Stimulated activated CD8-positive, alpha-beta memory T cell treated with anti-CD3 and anti-CD28 coated beads, Interleukin-15, amount 100 ng/mL, for 4 hours (primary cell): Measurements from ENCODE around the gene COX19.
"Not testable (repeated sequence)": the region's sequence is repeated elsewhere in the genome, so short reads cannot be mapped to it uniquely, and the experiment has no call there.

ENCODE experiments used
- DNase-seq, 2 donors: peaks; one replicate each; pipeline ENCODE4 v3.0.0-alpha.2; 2020; ENCODE audit warnings: low read depth in 2 of 2

The COX19 gene

DNA sequence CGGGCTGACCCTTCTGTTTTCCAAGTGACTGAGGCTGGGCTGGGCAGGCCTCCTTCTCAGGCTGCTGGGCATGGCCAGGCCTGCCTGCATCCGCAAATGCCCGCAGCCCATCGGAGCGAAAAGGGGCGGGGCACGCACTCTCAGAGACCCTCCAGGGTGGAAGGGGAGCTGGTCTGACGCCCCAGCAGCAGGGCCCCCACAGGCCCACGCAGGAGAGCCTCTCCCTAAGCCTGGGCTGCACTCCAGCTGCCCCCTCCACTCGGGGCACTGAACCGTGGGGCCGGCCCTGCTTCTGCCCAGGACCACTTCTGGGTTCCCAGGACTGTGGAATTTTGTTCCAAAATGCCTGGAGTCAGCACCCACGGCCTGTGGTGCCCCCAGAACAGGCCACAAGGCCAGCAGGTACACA is 30.2 kb downstream of the COX19 start:
- no peak for DNase-seq

DNA sequence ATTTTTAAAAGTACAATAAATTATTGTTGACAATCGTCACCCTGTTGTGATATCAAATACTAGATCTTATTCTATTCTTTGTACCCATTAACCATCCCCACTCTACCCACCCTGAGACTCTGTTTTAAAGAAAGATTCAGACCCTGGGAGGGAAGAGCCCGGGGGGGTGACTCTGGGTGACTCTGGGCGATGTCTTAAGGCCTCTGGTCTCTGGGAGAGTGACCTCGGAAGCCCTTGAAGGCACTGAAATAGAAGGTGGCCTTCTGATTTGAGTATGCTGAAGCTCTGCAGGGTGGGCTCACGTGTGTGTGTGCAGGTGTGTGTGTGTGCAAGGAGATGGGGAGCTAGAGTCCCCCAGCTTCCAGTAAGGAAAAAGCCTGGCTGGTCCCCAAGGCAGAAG is 30.6 kb downstream of the COX19 start:
- no peak for DNase-seq

DNA sequence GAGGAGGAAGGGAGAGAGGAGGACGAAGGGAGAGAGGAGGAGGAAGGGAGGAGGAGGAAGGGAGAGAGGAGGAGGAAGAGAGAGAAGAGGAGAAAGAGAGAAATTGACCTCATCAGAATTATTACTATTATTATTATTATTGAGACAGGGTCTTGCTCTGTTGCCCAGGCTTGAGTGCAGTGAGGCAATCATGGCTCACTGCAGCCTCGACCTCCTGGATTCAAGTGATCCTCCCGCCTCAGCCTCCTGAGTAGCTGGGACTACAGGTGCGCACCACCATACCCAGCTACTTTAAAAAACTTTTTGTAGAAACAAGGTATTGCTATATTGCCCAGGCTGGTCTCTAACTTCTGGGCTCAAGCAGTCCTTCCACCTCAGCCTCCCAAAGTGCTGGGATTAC is 31.6 kb downstream of the COX19 start:
- not testable (repeated sequence) for DNase-seq

DNA sequence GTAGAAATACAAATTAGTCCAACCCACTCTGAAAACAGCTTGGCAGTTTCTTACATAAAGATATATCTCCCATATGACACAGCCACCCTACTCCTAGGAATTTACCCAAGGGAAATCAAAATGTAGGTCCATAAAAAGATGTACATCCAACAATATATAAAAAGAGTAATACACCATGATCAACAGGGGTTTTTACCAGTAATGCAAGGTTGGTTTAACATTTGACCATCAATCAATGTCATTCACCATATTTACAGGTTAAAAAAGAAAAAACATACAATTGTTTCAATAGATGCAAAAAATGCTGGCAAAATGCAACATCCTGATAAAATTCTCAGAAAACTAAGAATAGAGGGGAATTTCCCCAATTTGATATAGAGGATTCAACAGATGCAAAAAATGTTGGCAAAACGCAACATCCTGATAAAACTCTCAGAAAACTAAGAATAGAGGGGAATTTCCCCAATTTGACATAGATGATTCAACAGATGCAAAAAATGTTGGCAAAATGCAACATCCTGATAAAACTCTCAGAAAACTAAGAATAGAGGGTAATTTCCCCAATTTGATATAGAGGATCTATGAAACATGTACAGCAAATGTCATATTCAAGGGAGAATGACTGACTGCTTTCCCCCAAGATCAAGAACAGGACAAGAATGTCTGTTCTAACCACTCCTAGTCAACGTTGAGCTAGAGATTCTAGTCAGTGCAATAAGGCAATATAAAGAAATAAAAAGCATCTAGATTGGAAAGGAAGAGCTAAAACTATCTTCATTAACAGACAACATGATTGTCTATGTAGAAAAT is 34.5 kb downstream of the COX19 start:
- no peak for DNase-seq

DNA sequence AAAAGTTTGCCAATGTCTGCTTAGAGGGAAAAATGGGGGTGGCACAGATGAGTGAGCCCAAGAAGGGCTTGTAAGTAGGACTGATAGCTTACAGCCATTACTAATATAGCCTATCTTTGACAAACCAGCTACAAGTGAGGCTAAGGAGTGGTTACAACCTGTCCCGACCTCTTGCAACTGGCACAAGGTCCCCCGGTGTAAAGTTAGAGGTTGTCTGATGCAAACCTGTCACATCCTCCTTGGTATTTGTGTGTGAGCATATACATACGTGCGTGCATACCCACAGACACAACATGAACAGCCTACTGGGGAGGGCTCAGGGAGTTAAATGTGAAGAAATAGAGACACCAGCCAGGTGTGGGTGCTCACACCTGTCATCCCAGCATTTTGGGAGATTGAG is 35.5 kb downstream of the COX19 start:
- no peak for DNase-seq

DNA sequence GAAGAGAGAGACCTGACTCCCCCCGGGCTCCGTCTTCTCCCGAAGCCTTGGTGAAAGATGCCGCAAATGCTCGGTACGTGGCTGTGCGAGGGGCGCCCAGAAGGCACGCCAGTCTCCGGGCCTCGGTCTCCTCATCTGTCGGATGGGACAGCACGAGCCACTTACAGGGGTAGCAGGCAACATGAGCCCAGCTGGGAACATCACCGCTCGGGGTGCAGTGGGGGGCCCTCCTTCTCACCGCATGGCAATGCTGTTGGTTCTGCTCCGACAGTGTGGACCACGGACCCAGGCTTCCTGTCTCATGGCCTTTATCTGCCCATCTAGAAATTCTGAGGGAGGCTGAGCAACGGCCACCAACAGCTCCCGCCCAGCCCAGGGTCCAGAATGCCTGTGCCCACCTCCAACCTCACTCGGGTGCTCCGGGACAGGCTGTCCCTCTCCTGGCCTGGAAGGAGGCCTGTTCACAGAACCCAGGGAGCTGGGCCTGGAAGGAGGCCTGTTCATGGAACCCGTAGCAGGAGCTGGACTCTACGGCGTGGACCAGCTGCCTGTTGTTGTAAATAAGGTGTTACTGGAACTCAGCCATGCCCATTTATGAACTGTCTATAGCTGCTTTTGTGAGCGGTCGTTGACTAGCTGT is 36.7 kb downstream of the COX19 start:
- DNase-seq = no peak

DNA sequence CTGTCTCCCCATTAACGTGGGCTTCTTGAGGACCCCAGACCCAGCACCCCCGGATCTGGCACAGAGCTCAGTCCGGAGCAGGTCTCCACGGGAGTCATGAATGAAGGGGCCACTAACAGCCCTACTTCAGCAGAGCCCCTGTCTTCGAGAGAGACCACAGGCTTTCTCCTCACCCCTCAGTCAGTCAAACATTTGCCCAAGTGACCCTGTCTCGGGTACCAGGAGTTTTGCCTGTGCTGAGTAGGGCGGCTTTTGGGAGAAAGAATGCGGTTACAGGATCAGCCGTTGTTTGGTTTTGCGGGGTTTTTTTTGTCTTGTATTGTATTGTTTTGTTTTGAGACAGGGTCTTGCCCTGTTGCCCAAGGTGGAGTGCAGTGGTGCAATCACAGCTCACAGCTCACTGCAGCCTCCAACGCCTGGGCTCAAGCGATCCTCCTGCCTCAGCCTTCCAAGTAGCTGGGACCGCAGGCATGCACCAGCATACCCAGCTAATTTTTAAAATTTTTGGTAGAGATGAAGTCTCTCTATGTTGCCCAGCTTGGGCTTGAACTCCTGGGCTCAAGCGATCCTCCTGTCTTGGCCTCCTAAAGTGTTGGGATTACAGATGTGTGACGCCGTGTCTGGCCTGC is 37.4 kb downstream of the COX19 start:
- no peak for DNase-seq

DNA sequence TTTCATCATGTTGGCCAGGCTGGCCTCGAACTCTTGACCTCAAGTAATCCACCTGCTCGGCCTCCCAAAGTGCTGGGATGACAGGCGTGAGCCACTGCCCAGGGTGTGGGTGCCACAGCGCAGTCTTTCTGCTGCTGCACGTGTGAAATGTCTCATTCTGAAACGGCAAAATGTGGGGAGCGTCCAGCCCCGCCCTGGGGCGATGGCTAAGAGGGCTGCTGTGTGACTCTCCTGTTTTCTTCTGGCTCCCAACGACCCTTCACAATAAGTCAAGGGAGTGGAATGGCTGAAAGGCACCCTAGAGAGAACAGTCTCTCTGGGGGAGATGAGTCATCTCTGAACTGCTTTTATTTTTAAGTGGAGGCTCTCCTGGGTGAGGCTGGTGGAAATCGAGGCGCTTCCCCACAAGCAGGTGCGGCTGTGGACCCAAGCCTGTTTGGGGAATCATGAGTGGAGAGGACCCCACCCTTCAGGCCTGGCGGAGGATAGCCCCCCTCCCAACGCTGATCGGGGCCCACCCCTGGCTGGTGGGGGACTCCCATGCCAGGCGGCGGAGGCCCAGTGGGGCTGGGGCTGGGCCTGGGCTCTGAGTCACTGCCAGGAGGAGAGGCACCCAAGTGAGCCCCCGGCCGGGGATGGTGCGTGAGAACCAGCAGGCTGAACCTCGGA is 38.8 kb downstream of the COX19 start:
- DNase-seq = no peak

DNA sequence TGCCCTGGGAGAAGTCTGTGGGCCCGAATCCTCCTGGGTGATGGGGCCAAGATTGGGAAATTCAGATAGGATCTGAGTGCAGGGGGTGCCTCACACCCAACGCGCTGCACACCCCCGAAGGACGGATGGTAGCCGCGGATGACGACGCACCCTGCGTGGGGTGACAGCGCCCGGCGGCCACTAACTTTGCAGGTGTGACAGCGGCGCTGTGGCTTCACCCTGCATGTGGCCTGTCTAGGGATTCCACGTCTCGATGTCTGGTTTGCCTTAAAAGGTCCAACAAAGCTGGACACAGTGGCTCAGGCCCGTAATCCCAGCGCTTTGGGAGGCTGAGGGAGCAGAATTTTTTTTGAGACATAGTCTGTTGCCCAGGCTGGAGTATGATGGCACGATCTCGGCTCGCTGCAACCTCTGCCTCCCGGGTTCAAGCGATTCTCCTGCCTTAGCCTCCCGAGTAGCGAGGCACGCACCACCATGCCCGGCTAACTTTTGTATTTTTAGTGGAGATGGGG is 39.4 kb downstream of the COX19 start:
- DNase-seq = no peak

DNA sequence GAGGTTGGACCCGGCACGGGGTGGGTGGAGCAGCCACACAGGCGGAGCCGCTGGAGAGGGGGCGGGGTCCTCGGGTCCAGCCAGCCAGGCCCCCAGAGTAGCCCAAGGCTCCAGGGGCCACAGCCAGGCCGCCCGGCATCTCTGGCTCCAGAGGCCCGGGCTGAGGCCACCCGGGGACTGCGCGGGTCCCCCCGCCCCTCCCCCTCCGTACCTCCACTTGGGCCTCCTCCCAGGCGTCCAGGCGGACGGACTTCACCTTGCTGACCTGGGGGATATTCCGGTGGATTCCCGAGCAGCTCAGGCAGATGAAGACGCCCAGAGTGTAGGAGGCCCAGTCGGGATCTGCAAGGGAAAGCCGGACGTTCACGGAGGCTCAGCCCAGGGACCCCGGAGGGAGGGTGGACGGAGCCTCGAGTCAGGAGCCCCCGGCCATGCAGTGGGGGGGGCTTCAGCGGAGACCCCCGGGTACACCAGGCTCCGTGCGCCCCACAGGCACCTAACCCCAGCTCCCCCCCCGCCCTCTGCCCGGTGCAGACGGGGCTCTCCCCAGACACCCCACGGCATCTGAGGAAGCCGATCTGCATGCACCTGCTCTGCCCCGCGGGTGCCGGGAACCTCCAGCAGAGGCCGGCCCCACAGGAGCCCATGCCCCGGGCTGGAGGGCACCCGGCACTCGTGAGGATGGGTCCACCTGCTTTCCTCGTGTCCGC is 40.0 kb downstream of the COX19 start:
- DNase-seq = no peak

DNA sequence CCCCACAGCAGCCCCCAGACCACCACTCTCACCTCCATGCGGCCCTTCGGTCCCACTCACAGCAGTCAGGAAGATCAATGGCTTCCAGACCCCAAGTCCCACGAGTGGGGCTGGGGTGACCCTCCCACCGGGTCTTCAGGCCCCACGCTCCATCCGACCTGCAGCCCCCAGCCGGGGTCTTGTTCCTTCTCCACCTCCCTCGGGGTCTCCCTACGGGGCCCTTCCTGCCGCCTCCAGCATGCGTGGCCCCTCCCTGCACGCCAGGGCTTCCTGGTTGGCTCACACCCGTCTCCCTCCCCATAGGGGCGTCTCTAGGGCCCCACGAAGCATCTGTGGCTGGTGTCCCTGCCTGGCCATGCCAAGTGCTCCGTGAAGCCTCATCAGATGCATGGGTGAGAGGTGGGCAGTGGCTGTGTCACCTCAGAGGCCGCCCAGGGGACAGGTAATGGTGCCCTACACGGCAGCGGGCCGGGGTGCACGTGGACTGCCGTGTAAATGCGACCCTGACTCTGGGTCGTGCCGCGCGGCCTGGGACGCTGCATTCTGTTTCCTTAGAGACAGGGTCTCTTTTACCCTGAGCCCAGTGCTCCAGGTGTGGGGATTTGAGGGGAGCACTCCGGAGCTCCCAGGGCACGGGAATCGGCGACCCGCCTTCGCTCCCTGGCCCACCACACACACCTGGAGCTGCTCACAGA is 40.7 kb downstream of the COX19 start:
- no peak for DNase-seq

DNA sequence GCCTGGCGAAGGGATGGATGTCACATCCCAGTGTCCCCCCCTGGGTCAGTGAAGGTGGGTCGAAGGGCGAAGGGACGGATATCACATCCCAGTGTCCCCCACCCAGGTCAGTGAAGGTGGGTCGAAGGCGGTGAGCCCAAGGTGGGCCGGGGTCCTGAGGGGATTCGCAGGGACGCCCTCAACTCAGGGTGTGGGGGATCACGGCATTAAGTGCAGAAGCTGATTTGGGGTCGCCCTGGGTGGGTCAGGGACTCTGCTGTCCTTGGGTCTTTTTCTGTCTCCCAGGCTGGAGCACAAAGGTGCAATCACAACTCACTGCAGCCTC is 42.7 kb downstream of the COX19 start:
- DNase-seq = no peak

DNA sequence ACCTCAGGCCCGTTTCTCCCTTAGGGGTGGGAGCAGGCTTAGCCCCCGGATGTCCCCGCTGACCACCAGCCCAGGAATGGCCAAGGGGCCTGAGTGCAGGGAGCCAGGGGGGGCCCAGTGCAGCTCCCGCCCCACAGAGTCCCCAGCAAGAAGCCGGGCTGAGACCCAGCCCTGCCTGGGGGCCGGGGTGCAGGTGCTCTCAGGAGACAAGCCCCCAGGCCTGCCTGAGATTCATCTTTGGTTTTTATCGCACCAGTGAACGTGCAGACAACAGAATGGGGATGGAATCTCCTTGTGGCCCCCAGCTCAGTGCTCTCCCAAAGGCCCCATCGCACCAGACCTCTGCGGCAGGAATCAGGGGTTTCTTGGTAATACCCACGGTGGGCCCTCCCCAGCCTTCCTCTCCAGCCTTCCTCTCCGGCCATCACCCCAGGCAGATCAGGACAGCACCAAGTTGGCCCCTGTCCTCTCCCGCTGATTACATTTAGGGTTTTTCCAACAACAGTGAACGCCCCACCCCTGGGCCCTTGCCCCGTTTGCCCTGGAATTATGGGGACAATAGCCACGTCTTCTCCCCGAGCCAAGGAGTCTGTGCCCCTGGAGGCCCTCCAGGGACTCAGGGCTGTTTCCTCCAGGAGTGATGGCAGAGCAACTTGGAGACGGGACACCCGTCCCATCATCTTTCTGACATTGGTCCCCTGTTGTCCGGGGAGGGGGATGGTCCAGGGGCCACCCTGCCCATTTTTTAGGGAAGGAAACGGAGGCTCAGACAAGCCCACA is 43.3 kb downstream of the COX19 start:
- no peak for DNase-seq

DNA sequence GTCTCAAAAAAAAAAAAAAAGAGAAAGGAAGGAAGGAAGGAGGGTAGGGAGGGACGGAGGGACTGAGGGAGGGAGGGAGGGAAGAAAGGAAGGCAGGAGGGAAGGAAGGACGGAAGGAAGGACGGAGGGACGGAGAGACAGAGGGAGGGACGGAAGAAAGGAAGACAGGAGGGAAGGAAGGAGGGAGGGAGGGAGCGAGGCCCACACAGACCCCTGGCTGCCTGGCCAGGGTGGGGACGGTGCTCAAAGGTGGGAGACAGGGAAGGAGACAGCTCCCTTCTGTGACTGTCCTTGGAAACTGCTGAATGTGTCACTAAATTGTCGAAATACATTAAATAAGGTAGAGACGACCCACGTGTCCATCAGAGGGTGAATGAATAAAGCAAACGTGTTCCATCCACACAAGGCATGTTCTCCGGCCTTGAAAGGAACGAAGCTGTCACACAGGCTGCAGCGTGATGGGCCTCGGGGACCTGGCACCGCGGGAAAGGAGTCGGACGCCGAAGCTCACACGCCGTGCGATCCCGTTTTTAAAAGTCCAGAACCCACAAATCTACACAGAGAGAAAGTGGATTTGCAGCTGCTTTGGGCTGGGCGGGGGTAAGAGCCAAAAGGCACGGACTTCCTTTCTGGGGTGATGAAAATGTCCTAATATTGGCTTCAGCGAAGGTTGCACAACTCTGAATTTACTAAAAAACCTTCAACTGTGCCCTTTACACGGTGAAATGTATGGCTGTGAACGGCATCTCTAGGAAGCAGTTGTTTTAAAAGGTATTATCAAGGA is 44.2 kb downstream of the COX19 start:
- no peak for DNase-seq

DNA sequence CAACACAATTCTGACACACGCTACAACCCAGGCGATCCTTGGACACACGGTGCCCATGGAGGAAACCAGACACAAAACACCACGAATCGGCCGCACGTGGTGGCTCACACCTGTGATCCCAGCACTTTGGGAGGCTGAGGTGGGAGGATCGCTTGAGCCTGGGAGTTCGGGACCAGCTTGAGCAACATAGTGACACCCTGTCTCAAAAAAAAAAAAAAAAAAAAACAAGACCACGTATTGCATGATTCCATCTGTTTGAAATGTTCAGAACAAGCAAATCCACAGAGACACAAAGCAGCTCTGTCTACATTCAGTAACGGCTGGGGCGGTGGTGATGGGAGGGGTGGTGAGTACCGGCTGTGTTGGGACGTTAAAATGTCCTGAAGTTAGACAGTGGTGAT is 46.0 kb downstream of the COX19 start:
- no peak for DNase-seq

DNA sequence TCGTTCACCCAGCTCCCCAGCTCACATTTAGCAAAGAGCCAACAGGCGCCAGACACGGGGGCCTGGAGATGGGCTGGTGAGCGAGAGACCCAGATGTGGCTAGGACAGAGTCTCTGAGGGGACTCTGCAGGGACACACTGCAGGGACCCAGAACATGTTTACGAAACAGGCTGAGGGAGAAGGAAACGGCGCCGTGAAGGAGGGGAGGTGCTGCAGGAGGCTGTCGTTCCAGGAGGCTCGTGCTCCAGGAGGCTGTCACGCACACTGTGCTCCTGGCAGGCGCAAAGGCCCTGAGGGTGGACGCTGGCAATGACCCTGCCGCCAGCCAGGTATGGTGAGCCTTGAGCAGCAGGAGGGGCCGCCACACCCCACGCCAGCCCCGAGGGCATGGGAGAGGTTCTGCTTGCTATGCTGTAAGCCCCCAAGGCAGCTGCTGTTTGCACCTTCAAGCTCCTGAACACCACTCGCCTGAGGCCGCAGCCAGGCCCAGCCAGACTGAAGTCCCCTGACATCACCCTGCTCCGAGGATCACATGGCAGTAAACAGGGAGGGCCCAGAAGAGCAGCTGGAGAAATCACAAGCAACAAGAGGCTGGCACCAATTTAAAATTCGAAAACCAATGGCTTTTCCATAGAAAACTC is 48.2 kb downstream of the COX19 start:
- DNase-seq = no peak

DNA sequence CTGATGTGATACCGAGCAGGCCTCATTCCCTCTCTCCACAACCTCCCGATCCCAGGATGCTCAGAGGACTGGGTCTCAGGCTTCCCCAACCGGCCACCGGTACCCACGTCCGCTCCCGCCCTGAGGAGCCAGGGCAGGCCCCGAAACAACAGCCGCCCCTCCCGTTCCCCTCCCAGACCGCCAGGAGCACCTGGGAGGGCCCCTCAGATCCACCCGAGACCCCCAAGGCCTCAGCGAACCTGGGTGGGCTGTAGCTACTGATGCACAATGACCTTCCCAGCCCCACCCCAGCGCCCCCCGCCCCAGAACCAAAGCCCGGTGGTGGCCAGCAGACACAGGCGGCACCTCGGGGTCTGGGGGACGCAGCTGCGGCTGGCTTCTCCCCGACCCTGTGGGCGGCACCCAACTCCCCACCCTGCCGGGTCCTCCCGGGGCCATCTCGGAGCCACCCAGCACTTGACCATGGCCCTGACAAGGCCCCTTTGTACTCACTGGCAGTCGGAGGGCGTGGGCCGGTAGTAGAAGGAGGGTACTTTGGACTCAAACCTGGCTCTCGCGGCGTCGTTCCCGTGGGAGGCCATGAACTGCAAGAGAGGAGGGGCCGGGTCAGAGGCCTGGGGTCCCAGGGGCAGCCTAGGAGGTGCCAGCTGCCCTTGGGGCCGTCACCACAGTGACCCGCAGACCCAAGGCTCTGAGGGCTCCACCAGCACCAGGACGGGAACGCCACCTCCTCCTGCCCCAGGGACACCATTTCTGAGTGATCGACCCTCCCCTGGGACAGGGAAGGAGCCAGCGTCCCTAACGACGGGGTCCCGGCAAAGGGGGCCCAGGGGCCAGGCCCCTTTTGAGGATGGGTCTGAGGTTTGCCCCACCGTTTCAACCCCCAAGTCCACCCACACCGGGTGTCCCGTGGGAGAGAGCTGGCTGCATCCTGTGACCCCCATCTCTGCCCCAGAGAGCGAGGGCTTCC is 49.0 kb downstream of the COX19 start:
- DNase-seq = no peak

DNA sequence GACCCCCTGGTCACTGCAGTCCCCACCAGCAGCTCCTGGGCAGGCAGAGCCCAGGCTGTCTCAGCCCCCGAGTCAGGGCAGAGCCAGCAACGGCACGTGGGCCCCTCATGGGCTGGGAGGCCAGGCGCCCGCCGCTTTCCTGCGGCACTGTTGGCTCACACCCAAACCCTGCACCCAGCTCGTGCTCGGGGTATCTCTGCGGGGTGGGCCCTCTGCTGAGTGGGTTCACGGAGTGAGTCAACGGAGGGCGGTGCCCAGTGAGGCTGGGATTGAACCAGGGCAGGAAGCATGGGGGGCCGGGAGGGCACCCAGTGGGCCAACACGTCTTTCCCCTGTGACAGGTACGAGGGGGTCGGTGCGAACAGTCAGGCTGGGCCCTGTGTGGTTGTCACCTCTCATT is 49.7 kb downstream of the COX19 start:
- peak; percentile 72 to 83 for DNase-seq
